ENCODE measurements around the gene PLCB1.

The PLCB1 gene

DNA sequence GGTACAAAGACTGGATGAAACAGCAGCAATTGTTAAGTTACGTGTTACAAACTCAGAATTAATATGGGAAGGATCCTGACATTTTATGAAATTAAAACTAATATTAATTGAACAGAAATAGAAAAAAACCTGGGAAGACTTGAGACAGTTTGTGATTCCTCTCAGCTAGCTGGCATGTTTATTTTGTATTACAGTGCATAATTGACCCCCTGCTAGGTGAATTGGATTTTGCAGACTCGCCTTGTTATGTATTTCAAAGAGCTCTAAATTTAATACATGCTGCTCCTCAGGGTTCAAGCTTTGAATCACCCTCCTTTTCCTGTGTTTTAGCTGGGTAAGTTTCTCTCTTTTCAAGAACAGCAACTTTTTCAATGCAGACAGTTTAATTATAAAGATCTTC, 339.4 kb downstream of the PLCB1 start:
- H3K4me3 Mint-ChIP-seq = no peak overlapping the region
- no peaks in the 10 kb centered on the region for H3K4me1 Mint-ChIP-seq (ENCODE audit: low read depth)
- no peaks in the 10 kb centered on the region for H3K9me3 Mint-ChIP-seq
- no peaks in the 10 kb centered on the region for H3K27me3 Mint-ChIP-seq (ENCODE audit: low read depth)
- H3K27ac Mint-ChIP-seq = no peak overlapping the region
- no peaks in the 10 kb centered on the region for H3K36me3 Mint-ChIP-seq (ENCODE audit: low read depth)

DNA sequence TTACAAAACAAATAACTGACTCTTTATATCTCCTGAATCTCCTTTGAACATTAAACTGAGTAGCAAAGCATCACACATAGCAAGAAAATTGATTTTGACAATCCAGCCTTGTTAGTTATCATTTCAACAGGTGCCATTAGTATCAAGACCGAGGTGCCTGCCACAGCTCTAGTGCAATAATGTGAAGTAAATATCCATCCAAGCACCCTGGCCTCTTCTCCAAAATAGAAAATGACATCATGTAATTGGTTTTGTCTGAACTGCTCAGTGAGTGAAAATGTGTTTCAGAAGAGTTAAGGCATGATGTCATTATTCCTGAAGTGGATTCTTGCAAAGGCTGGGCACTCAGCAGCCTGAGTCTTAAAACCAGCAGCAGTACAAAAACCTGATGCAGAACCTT, 341.4 kb downstream of the PLCB1 start:
- H3K27me3 Mint-ChIP-seq (ENCODE audit: low read depth) = no peaks in the 10 kb centered on the region
- H3K9me3 Mint-ChIP-seq = no peaks in the 10 kb centered on the region
- H3K4me1 Mint-ChIP-seq (ENCODE audit: low read depth) = no peaks in the 10 kb centered on the region
- H3K27ac Mint-ChIP-seq = no peak overlapping the region
- H3K36me3 Mint-ChIP-seq (ENCODE audit: low read depth) = no peaks in the 10 kb centered on the region
- H3K4me3 Mint-ChIP-seq = no peak overlapping the region

DNA sequence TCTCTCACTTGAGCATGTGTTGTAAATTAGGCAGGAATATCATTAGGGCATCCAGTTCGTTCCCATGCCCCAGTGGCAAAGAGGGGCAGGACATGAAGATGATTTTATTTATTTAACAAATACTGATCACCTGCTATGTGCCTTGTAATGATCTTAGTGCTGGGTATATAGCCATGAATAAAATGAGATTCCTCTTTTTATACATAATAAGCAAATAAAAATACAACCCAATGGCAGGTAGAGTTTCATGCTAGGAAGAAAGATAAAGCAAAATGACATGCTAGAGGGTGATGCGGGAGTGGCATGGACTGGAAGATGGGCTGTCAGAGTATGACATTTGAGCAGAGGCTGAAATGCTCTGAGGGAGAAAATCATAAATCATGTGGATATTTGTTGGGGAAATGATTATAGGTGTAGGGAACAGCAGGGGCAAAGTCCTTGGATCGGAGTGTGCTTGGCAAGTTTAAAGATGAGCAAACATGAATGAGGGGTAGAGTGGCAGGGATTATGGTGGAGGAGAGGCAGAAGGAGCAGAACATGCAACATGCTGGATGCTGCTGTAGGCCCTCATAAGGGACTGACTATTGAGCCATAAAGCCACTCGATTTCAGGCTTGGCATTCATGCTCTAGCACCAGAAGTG, 342.1 kb downstream of the PLCB1 start:
- H3K9me3 Mint-ChIP-seq = no peaks in the 10 kb centered on the region

DNA sequence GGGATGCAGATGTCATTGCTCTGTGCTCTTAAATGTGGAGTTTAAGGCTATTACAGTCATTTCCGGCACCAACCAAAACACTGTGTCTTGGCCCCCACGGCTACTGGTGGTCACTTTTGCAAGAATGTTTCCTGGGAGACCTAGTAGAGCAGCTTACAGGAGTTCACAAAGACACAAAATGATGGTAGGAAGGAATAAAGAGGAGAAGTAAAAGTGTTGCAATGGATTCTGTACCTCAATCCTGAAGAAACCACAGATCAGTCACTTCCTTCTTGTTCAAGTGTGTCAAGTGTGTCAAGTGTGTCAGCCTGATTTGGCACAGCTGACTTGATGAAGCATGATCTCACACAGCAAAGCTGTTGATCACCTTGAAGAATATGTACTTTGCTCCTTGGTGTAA, 344.0 kb downstream of the PLCB1 start:
- Mint-ChIP-seq H3K27me3 (ENCODE audit: low read depth) (no peaks in the 10 kb centered on the region), H3K4me3 (no peak overlapping the region), H3K36me3 (ENCODE audit: low read depth) (no peaks in the 10 kb centered on the region), H3K9me3 (no peaks in the 10 kb centered on the region), H3K27ac (no peak overlapping the region), H3K4me1 (ENCODE audit: low read depth) (no peaks in the 10 kb centered on the region)

More for the DNA sequence above, 342.1 kb downstream of the PLCB1 start:
- H3K4me1 Mint-ChIP-seq (ENCODE audit: low read depth) = no peaks in the 10 kb centered on the region
- H3K4me3 Mint-ChIP-seq = no peak overlapping the region
- no peak overlapping the region for H3K27ac Mint-ChIP-seq
- no peaks in the 10 kb centered on the region for H3K27me3 Mint-ChIP-seq (ENCODE audit: low read depth)
- no peaks in the 10 kb centered on the region for H3K36me3 Mint-ChIP-seq (ENCODE audit: low read depth)

DNA sequence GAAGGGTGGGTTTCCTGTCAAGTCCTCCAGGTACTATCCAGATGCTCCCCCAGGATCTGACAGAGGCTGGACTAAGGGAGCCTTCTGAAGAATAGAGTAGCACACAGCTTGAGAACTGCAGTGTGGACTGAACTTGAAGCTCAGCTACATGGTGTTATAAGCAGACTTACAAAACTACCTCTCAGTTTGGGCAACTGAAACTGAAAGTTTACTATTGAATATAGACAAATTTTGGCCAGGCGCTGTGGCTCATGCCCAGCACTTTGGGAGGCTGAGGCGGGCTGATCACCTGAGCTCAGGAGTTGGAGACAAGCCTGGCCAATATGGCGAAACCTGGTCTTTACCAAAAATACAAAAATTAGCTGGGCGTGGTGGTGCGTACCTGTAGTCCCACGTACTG, 348.5 kb downstream of the PLCB1 start:
- H3K4me1 Mint-ChIP-seq (ENCODE audit: low read depth) = no peaks in the 10 kb centered on the region
- no peak overlapping the region for H3K27ac Mint-ChIP-seq
- no peak overlapping the region for H3K4me3 Mint-ChIP-seq
- no peaks in the 10 kb centered on the region for H3K9me3 Mint-ChIP-seq
- H3K36me3 Mint-ChIP-seq (ENCODE audit: low read depth) = no peaks in the 10 kb centered on the region
- H3K27me3 Mint-ChIP-seq (ENCODE audit: low read depth) = no peaks in the 10 kb centered on the region

DNA sequence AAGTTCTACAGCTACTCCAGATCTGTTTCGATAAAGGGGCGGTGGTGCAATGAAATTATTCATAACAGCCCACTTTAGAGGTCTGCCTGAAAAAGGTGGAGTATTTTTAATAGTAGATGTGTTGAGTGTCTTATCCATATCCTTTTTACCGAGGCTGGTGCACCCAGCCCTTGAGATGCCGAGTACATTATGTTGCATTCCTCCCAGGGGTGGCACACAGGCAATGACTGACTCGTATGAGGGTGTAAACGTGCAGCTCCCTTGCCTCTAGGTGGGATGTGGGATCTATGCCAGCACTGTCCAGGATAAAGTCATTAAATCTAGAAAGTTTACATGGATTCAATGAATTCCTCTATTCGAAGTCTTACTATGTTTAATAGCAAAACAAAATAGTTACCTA, 355.6 kb downstream of the PLCB1 start:
- Mint-ChIP-seq H3K36me3 (ENCODE audit: low read depth) (no peaks in the 10 kb centered on the region), H3K4me1 (ENCODE audit: low read depth) (no peaks in the 10 kb centered on the region), H3K27me3 (ENCODE audit: low read depth) (no peaks in the 10 kb centered on the region), H3K4me3 (no peak overlapping the region), H3K27ac (no peak overlapping the region), H3K9me3 (no peaks in the 10 kb centered on the region)

DNA sequence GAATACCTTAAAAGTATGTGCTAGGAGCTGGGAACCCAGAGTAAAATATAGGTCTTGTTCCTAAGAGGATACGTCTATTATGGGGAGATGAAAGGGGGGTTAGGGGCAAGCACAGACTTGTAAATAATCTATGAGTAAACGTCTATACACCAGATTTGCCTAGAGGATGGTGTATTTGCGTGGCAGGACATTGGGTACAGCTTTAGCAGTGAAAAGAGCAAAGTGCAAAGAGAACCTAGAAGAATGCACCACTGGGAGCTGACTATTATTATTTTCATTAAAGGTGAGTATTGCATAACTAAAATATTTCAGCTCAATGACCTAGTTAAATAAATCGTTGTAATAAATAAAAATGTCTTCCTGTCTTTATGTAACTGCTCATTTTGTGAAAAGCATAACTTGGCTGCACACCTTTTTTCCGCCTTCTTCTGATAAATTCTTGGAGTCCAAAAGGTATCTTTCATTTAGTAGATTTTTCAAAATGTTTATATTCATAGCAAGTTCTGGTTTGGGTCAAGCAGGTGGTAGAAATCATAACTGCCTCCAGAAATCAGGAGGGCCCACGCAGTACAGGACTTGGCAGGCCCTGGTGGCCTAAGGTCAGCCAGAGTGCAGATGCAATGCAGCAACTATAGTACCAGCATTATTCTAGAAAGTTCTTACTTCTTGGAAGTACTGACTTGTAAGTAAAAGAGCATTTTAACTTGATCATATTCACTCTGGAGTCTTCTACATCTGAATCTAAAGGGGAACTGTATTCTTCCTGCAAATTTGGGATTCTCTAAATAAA, 357.2 kb downstream of the PLCB1 start:
- Mint-ChIP-seq H3K4me1 (ENCODE audit: low read depth) (no peaks in the 10 kb centered on the region), H3K4me3 (no peak overlapping the region)

DNA sequence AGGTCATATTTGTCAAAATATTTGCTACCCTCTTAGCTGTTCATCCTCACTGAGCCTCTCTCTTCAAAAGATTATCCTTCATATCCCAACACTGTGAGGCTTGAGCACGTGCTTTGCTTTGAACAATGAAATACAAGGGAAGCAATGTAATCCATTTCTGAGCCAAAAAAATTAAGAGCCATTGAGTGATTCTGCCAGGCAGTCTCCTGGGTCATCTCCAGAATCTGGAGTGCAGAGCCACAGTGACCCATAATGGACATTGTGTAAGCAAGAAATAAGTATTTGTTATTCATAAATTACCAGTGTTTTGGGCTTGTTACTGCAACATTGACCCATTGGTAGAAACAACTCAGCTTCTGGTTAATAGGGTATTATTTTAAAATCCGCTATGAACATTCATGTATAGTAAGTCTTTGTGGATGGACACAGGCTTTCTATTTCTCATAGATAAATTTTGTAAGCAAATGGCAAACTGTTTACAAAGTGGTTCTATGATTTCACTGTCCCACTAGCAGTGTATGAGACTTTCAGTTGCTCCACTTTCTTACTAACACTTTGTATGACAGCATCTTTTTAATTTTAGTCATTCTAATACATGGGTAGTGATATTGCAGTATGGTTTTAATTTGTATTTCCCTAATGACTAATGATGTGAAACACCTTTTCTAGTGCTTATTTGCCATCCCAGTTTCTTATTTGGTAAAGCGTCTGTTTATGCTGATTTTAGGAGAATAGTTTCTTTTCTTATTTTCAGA, 358.2 kb downstream of the PLCB1 start:
- no peak overlapping the region for H3K27ac Mint-ChIP-seq
- no peak overlapping the region for H3K4me3 Mint-ChIP-seq
- no peaks in the 10 kb centered on the region for H3K4me1 Mint-ChIP-seq (ENCODE audit: low read depth)
- H3K36me3 Mint-ChIP-seq (ENCODE audit: low read depth) = no peaks in the 10 kb centered on the region
- no peaks in the 10 kb centered on the region for H3K9me3 Mint-ChIP-seq
- no peaks in the 10 kb centered on the region for H3K27me3 Mint-ChIP-seq (ENCODE audit: low read depth)

More for the DNA sequence above, 357.2 kb downstream of the PLCB1 start:
- Mint-ChIP-seq H3K27ac (no peak overlapping the region), H3K9me3 (no peaks in the 10 kb centered on the region), H3K36me3 (ENCODE audit: low read depth) (no peaks in the 10 kb centered on the region), H3K27me3 (ENCODE audit: low read depth) (no peaks in the 10 kb centered on the region)

DNA sequence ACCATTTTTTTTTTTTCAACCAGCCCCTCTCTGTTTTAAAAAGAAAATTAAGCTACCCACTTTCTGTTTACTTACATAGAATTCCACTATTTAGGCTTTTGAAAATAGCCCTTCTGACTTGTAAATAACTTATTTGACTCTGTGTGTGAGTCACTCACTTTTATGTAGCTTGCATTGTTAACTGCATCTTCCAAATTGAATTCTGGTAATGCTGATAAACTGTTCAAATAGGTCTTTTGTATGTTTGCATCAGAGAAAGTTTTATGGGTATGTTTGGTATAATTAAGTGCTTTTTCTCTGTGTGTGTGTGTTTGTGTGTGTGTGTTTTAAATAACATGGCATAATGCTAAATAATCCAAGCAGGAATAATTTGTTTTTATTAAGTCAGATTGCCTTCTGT, 360.1 kb downstream of the PLCB1 start:
- Mint-ChIP-seq H3K9me3 (no peaks in the 10 kb centered on the region), H3K27ac (no peak overlapping the region), H3K36me3 (ENCODE audit: low read depth) (no peaks in the 10 kb centered on the region), H3K27me3 (ENCODE audit: low read depth) (no peaks in the 10 kb centered on the region), H3K4me1 (ENCODE audit: low read depth) (no peaks in the 10 kb centered on the region), H3K4me3 (no peak overlapping the region)

DNA sequence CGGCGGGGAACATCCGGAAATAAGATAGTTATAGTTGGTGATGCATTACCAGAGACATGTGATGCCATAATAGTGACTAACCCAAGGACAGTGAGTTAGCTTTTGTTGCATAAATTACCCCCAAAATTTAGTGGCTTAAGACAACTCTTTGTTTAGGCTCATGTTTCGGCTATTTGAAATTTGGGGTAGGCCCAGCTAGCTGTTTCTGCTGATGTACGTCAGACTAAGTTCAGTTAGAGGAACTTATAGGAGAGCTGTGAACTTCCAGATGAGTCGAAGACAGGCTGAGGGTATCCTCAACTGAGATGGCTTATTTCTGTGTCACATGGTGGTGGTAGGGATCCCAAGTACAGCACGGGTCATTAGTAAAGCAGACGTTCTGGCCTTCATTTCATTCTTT, 366.5 kb downstream of the PLCB1 start:
- H3K4me3 Mint-ChIP-seq = no peak overlapping the region
- H3K4me1 Mint-ChIP-seq (ENCODE audit: low read depth) = no peaks in the 10 kb centered on the region
- H3K27me3 Mint-ChIP-seq (ENCODE audit: low read depth) = no peaks in the 10 kb centered on the region
- no peaks in the 10 kb centered on the region for H3K9me3 Mint-ChIP-seq
- H3K36me3 Mint-ChIP-seq (ENCODE audit: low read depth) = no peaks in the 10 kb centered on the region
- H3K27ac Mint-ChIP-seq = no peak overlapping the region

DNA sequence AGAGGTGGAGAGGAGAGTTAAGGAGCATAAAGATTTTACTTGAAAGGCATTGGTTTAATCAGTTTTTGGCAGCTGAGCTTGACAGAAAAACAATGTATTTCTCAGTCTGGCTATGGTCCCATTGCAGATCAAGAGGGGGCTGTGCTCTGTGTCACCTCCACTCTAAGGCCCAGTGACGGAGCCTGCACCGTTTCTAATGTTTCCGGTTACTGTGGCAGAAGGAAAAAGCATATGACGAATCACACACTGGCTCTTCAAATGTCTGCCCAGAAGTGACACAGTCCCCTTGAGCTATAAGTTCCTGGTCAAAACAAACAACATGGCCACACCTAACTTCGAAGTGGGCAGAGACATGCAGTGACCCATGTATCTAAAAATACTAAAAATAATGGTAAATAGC, 372.0 kb downstream of the PLCB1 start:
- Mint-ChIP-seq H3K36me3 (ENCODE audit: low read depth) (no peaks in the 10 kb centered on the region), H3K9me3 (no peaks in the 10 kb centered on the region), H3K4me1 (ENCODE audit: low read depth) (no peaks in the 10 kb centered on the region), H3K27me3 (ENCODE audit: low read depth) (no peaks in the 10 kb centered on the region), H3K27ac (no peak overlapping the region), H3K4me3 (no peak overlapping the region)

DNA sequence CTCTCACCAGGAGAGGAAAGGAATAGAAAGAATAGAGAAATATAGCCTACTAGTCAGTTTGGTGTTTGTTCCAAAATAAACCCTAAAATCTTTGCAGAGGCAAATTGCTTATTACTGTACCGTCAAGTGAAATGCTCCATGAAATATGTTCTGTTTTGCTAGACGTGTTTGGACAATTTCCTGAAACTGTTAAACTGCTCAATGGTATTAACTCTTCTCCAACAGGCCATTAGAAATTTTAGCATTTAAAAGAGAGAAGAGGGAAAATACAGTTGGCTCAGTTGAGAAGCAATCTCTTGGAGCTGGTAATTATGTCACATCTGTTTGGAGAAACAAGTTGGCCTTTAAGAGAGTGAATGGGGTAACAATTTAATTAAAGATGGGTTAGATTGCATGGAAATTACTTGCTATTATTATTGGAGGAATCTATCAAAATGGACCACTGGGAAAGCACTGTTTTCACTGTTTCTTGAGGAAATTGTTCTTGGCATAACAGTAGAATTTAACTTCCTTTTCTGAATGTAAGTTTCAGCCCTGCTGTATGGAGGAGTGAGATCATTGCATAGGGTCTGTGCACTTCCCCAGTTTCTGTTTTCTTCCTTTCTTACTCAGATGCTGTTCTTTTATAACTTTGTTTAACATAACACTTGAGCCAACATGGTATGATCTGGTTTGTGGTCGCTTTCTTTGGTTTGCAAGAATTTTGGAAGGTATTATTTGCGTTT, 373.6 kb downstream of the PLCB1 start:
- H3K36me3 Mint-ChIP-seq (ENCODE audit: low read depth) = no peaks in the 10 kb centered on the region
- H3K4me3 Mint-ChIP-seq = no peak overlapping the region
- H3K27ac Mint-ChIP-seq = no peak overlapping the region
- H3K9me3 Mint-ChIP-seq = no peaks in the 10 kb centered on the region
- no peaks in the 10 kb centered on the region for H3K27me3 Mint-ChIP-seq (ENCODE audit: low read depth)
- no peaks in the 10 kb centered on the region for H3K4me1 Mint-ChIP-seq (ENCODE audit: low read depth)

DNA sequence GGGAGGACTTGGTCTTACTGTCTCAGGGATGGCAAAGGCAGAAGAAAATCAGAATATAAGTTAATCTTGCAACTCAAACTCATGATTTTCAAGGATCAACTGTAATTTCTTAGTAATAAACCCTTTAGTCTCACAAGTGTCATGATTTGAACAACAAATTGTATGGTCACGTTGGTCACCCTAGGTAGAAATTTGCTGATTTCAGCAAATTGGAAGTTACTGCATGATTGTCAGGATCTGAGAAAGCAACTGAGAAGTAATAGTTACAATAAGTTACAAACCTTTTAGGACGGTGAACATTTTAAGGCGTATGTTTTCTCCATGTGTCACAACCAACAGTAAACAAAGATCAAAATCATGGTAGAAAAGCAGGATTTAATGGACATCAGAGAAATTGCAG, 375.2 kb downstream of the PLCB1 start:
- Mint-ChIP-seq H3K9me3 (no peaks in the 10 kb centered on the region), H3K36me3 (ENCODE audit: low read depth) (no peaks in the 10 kb centered on the region), H3K27ac (no peak overlapping the region), H3K27me3 (ENCODE audit: low read depth) (no peaks in the 10 kb centered on the region), H3K4me3 (no peak overlapping the region), H3K4me1 (ENCODE audit: low read depth) (no peaks in the 10 kb centered on the region)

DNA sequence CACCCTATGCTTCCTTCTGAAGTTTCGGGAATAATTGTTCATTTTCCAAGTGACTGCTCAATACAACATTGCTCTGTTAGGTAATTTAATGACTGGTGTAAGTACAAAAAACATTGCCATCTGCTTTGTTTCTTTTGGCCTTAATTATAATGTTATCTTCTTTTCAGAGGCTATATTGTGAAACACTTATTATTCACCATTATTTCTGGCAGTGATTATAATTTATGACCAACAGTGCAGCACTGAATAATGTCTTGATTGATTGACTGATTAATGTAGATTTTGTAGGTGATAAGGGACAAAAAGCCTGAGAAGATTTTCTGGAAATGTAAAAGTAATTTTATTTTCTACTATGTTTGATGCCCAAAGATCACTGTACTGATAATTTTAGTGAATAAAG, 377.7 kb downstream of the PLCB1 start:
- no peaks in the 10 kb centered on the region for H3K36me3 Mint-ChIP-seq (ENCODE audit: low read depth)
- H3K4me3 Mint-ChIP-seq = no peak overlapping the region
- H3K27ac Mint-ChIP-seq = no peak overlapping the region
- no peaks in the 10 kb centered on the region for H3K27me3 Mint-ChIP-seq (ENCODE audit: low read depth)
- no peaks in the 10 kb centered on the region for H3K4me1 Mint-ChIP-seq (ENCODE audit: low read depth)
- no peaks in the 10 kb centered on the region for H3K9me3 Mint-ChIP-seq
